ENCODE results near the gene ERVK3-1. TPM values are rescaled to one million over a fixed set of nuclear protein-coding genes. Genes with fewer than 3 reads are reported as not detected.
A peak's percentile ranks its signal among the peaks of the same experiment; 100 is the strongest.

ERVK3-1 gene
- polyA plus RNA-seq, 3 donors, result 34.6 to 61.5 (median 38.8) TPM

DNA sequence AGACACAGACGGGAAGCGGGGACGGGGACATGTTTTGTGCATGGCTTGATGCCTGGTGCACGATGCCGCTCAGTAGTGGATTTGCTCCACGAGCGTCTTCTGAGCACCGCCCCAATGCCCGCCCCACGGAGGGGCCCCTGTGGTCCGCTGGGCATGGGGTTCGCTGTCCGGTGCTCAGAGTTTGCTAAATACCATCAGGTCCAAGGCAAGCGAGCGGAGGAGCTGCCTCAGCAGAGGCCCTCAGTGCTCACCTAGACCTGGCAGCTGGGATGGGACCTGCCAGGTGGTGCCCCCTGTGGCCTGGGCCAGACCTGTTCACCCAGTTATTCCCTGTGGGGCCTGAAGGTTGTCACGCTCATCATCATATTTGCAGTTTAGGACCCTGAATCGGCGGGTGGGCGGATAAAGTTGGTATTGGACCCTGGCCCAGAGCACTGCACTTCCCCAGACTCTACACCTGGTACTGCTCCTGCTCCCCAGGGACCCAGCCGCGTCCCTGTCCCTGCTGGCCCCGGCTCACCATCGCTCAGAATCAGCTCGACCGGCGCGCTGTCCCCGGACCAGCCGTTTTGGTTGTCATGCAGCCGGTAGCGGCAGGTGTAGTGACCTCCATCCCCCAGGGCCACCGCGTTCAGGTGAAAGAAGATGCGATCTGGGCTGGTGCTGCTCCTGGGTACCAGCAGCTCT is 45.8 kb downstream of the ERVK3-1 start:
- no peak for DNase-seq

DNA sequence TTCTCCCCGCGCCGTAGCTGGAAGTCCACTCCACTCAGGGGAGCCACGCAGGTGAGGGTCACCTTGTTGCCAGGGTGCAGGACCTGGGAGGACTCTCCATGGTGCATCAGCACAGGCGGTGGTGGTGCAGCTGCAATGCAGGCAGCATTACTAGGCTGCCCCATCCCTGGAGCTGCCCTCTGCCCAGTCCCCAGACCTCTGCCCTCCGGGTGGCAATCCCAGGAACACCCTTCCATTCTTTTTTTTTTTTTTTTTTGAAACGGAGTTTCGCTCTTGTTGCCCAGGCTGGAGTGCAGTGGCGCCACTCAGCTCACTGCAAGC is 46.3 kb downstream of the ERVK3-1 start:
- no peak for DNase-seq
- no peak overlapping the region for H3K4me3 ChIP-seq (replicated peaks in 1 of 3; ENCODE audit: low read depth in 2 of 3, low read length in 3 of 3)
- H3K27me3 ChIP-seq (ENCODE audit: control insufficient read depth in 2 of 2, insufficient read depth in 2 of 2, low read length in 2 of 2), result peaks cover 6 to 42% of the 10 kb centered on the region in 2 donors
- peaks cover 0 to 8% of the 10 kb centered on the region in 2 donors for H3K9me3 ChIP-seq (replicated peaks in 1 of 2; ENCODE audit: control insufficient read depth in 1 of 2, insufficient read depth in 1 of 2, low read length in 2 of 2)
- TF ChIP-seq, protein P1, sequence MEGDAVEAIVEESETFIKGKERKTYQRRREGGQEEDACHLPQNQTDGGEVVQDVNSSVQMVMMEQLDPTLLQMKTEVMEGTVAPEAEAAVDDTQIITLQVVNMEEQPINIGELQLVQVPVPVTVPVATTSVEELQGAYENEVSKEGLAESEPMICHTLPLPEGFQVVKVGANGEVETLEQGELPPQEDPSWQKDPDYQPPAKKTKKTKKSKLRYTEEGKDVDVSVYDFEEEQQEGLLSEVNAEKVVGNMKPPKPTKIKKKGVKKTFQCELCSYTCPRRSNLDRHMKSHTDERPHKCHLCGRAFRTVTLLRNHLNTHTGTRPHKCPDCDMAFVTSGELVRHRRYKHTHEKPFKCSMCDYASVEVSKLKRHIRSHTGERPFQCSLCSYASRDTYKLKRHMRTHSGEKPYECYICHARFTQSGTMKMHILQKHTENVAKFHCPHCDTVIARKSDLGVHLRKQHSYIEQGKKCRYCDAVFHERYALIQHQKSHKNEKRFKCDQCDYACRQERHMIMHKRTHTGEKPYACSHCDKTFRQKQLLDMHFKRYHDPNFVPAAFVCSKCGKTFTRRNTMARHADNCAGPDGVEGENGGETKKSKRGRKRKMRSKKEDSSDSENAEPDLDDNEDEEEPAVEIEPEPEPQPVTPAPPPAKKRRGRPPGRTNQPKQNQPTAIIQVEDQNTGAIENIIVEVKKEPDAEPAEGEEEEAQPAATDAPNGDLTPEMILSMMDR (IDR thresholded peaks at IDR 0.05), result no peak
- H3K4me1 ChIP-seq (ENCODE audit: control insufficient read depth in 1 of 2, insufficient read depth in 2 of 2, low read length in 2 of 2), result peaks cover 21 to 40% of the 10 kb centered on the region in 2 donors
- Mint-ChIP-seq H3K27ac (peak overlapping the region in 1 of 7 donors; percentile 13), H3K36me3 (peaks cover 8 to 18% of the 10 kb centered on the region in 2 donors), H3K4me3 (no peak overlapping the region), H3K9me3 (peaks cover 0 to 11% (median 6%) of the 10 kb centered on the region in 7 donors), H3K27me3 (ENCODE audit: low read depth in 3 of 3) (peaks cover 16 to 54% (median 27%) of the 10 kb centered on the region in 3 donors), H3K4me1 (peaks cover 31% of the 10 kb centered on the region)
- H2AFZ ChIP-seq (ENCODE audit: insufficient read depth, low read depth, low read length, poor library complexity, severe bottlenecking), result no peak overlapping the region
- H3K9ac ChIP-seq (ENCODE audit: insufficient read depth, low read length, poor library complexity, severe bottlenecking), result no peak overlapping the region
- H3K79me2 ChIP-seq (ENCODE audit: insufficient read depth, low read length), result no peaks in the 10 kb centered on the region
- no peaks in the 10 kb centered on the region for H4K20me1 ChIP-seq (ENCODE audit: insufficient read depth, low read length)
- peaks cover 0 to 5% of the 10 kb centered on the region in 2 donors for H3K36me3 ChIP-seq (replicated peaks in 1 of 2; ENCODE audit: control insufficient read depth in 1 of 2, insufficient read depth in 2 of 2, low read length in 2 of 2)
- intact Hi-C loops (cut with micrococcal nuclease), result no loop called here
- H3K4me2 ChIP-seq (replicated peaks; ENCODE audit: extremely low read depth, low read length, poor library complexity, severe bottlenecking), result no peak overlapping the region
- H3K27ac ChIP-seq (ENCODE audit: low read depth in 1 of 2, low read length in 2 of 2), result no peak overlapping the region
- WGBS (ENCODE audit: insufficient coverage), result 95% methylated on average over 7 of the region's 9 CpGs

More for the DNA sequence above, 45.8 kb downstream of the ERVK3-1 start:
- peaks cover 10 to 18% of the 10 kb centered on the region in 2 donors for H3K36me3 Mint-ChIP-seq
- Histone ChIP-seq H3K4me1 (ENCODE audit: control insufficient read depth in 1 of 2, insufficient read depth in 2 of 2, low read length in 2 of 2) (peaks cover 17 to 36% of the 10 kb centered on the region in 2 donors), H3K4me2 (replicated peaks; ENCODE audit: extremely low read depth, low read length, poor library complexity, severe bottlenecking) (no peak overlapping the region), H3K27me3 (ENCODE audit: control insufficient read depth in 2 of 2, insufficient read depth in 2 of 2, low read length in 2 of 2) (peaks cover 6 to 40% of the 10 kb centered on the region in 2 donors), H2AFZ (ENCODE audit: insufficient read depth, low read depth, low read length, poor library complexity, severe bottlenecking) (no peak overlapping the region), H3K9me3 (replicated peaks in 1 of 2; ENCODE audit: control insufficient read depth in 1 of 2, insufficient read depth in 1 of 2, low read length in 2 of 2) (peaks cover 0 to 7% of the 10 kb centered on the region in 2 donors), H3K79me2 (ENCODE audit: insufficient read depth, low read length) (no peaks in the 10 kb centered on the region), H3K36me3 (replicated peaks in 1 of 2; ENCODE audit: control insufficient read depth in 1 of 2, insufficient read depth in 2 of 2, low read length in 2 of 2) (peaks cover 0 to 5% of the 10 kb centered on the region in 2 donors), H3K4me3 (replicated peaks in 1 of 3; ENCODE audit: low read depth in 2 of 3, low read length in 3 of 3) (no peak overlapping the region), H3K27ac (ENCODE audit: low read depth in 1 of 2, low read length in 2 of 2) (no peak overlapping the region), H4K20me1 (ENCODE audit: insufficient read depth, low read length) (no peaks in the 10 kb centered on the region), H3K9ac (ENCODE audit: insufficient read depth, low read length, poor library complexity, severe bottlenecking) (no peak overlapping the region)
- no peak overlapping the region for H3K4me3 Mint-ChIP-seq
- TF ChIP-seq, protein P1 (IDR thresholded peaks at IDR 0.05), result no peak
- intact Hi-C loops (cut with micrococcal nuclease), result no loop called here
- 92% methylated on average over 33 of the region's 34 CpGs for WGBS (ENCODE audit: insufficient coverage)
- H3K9me3 Mint-ChIP-seq, result peaks cover 0 to 8% (median 6%) of the 10 kb centered on the region in 7 donors
- H3K27ac Mint-ChIP-seq, result no peak overlapping the region
- H3K4me1 Mint-ChIP-seq, result peaks cover 27% of the 10 kb centered on the region
- peaks cover 13 to 51% (median 24%) of the 10 kb centered on the region in 3 donors for H3K27me3 Mint-ChIP-seq (ENCODE audit: low read depth in 3 of 3)

Data from CD14-positive monocyte (primary cell).